CD14-positive monocyte (primary cell): Measurements from ENCODE around the gene MAML1. TPM values are rescaled to one million over a fixed set of nuclear protein-coding genes. Genes with fewer than 3 reads are reported as not detected.

Source experiments
- DNase-seq, 3 donors: peaks; one replicate each; pipeline ENCODE4 v3.0.0-alpha.2; 2011 to 2022
- H2AFZ ChIP-seq: 2 replicates; pipeline ENCODE4 v1.6.0; 2012; ENCODE audit warnings: mild to moderate bottlenecking, low read depth, low read length, inconsistent platforms; ENCODE audit not compliant: insufficient read depth, poor library complexity, severe bottlenecking
- H3K27ac ChIP-seq, 2 donors: 1 replicate in 1 of 2; 2 replicates in 1 of 2; pipeline ENCODE4 v1.5.1; 2012 to 2013; ENCODE audit warnings: low read length in 2 of 2, control low read depth in 1 of 2, inconsistent platforms in 1 of 2, low read depth in 1 of 2, mild to moderate bottlenecking in 1 of 2
- H3K27me3 ChIP-seq, 2 donors: one replicate each; pipeline versions ENCODE4 v1.6.0 to v1.6.1; 2011 to 2013; ENCODE audit warnings: low read length in 2 of 2; ENCODE audit not compliant: control insufficient read depth in 2 of 2, insufficient read depth in 2 of 2
- H3K36me3 ChIP-seq, 2 donors: replicated peaks in 1 of 2; 1 replicate in 1 of 2; 2 replicates in 1 of 2; pipeline versions ENCODE4 v1.5.1 to v1.6.1; 2012 to 2013; ENCODE audit warnings: low read length in 2 of 2, control low read depth in 1 of 2, inconsistent platforms in 1 of 2, mild to moderate bottlenecking in 1 of 2; ENCODE audit not compliant: insufficient read depth in 2 of 2, control insufficient read depth in 1 of 2
- H3K4me1 ChIP-seq, 2 donors: 1 replicate in 1 of 2; 2 replicates in 1 of 2; pipeline versions ENCODE4 v1.5.1 to v1.6.1; 2012 to 2013; ENCODE audit warnings: low read length in 2 of 2, control low read depth in 1 of 2, inconsistent platforms in 1 of 2, mild to moderate bottlenecking in 1 of 2, moderate library complexity in 1 of 2; ENCODE audit not compliant: insufficient read depth in 2 of 2, control insufficient read depth in 1 of 2
- H3K4me2 ChIP-seq: replicated peaks from 2 replicates; pipeline ENCODE3; 2012; ENCODE audit warnings: low read length, moderate library complexity, mild to moderate bottlenecking; ENCODE audit not compliant: poor library complexity, severe bottlenecking; ENCODE audit errors: extremely low read depth
- H3K4me3 ChIP-seq, 3 experiments: fragments of 200-600 bp in 1 of 3; sonication (generic) in 1 of 3; replicated peaks in 1 of 3; 1 replicate in 2 of 3; 2 replicates in 1 of 3; pipeline ENCODE4 v1.5.1; 2011 to 2013; ENCODE audit warnings: low read length in 3 of 3, mild to moderate bottlenecking in 3 of 3, control low read depth in 2 of 3, low read depth in 2 of 3, inconsistent platforms in 1 of 3, moderate library complexity in 1 of 3
- H3K79me2 ChIP-seq: 2 replicates; pipeline ENCODE4 v1.6.0; 2012; ENCODE audit warnings: mild to moderate bottlenecking, control low read depth, inconsistent platforms, low read length, moderate library complexity; ENCODE audit not compliant: insufficient read depth
- H3K9ac ChIP-seq: 2 replicates; pipeline ENCODE4 v1.6.0; 2017; ENCODE audit warnings: low read length, mild to moderate bottlenecking; ENCODE audit not compliant: insufficient read depth, poor library complexity, severe bottlenecking
- H3K9me3 ChIP-seq, 2 donors: replicated peaks in 1 of 2; 1 replicate in 1 of 2; 2 replicates in 1 of 2; pipeline versions ENCODE4 v1.5.1 to v1.6.1; 2012 to 2013; ENCODE audit warnings: low read length in 2 of 2, control low read depth in 1 of 2; ENCODE audit not compliant: control insufficient read depth in 1 of 2, insufficient read depth in 1 of 2
- H4K20me1 ChIP-seq: 2 replicates; pipeline ENCODE4 v1.6.0; 2012; ENCODE audit warnings: mild to moderate bottlenecking, low read length, control low read depth, moderate library complexity; ENCODE audit not compliant: insufficient read depth
- H3K27ac Mint-ChIP-seq, 7 donors: one replicate each; pipeline ENCODE4 v1.8.0; 2020; ENCODE audit warnings: mild to moderate bottlenecking in 7 of 7, mixed read lengths in 7 of 7, moderate library complexity in 6 of 7, inconsistent platforms in 2 of 7
- H3K27me3 Mint-ChIP-seq, 3 donors: one replicate each; pipeline ENCODE4 v1.8.0; 2021 to 2022; ENCODE audit warnings: low read depth in 3 of 3, mild to moderate bottlenecking in 3 of 3, mixed read lengths in 3 of 3, moderate library complexity in 3 of 3, inconsistent platforms in 1 of 3
- H3K36me3 Mint-ChIP-seq, 2 donors: one replicate each; pipeline ENCODE4 v1.8.0; 2020; ENCODE audit warnings: mixed read lengths in 2 of 2, inconsistent platforms in 1 of 2, mild to moderate bottlenecking in 1 of 2
- H3K4me1 Mint-ChIP-seq: one replicate; pipeline ENCODE4 v1.8.0; 2020; ENCODE audit warnings: mild to moderate bottlenecking, mixed read lengths
- H3K4me3 Mint-ChIP-seq, 2 donors: one replicate each; pipeline ENCODE4 v1.8.0; 2020; ENCODE audit warnings: mild to moderate bottlenecking in 2 of 2, mixed read lengths in 2 of 2, moderate library complexity in 1 of 2
- H3K9me3 Mint-ChIP-seq, 7 donors: one replicate each; pipeline ENCODE4 v1.8.0; 2020 to 2022; ENCODE audit warnings: mixed read lengths in 7 of 7, mild to moderate bottlenecking in 6 of 7, moderate library complexity in 6 of 7, inconsistent platforms in 2 of 7
- WGBS: methylation state at CpG from one replicate; pipeline ENCODE4 v1.1.5; 2013; ENCODE audit warnings: missing lambda C conversion rate; ENCODE audit not compliant: insufficient coverage; 5-methylcytosine and 5-hydroxymethylcytosine counted together
- intact Hi-C, 2 donors: fragments of 100-400 bp; cut with micrococcal nuclease; formaldehyde crosslinking; loops; one replicate each; pipeline versions ENCODE4 v1.15.0 to v1.15.1; 2023
- polyA plus RNA-seq, 3 donors: library from polyadenylated mRNA; depleted of rRNA in 1 of 3; unstranded in 2 of 3; stranded (reverse) in 1 of 3; fragments of 300-500 nt in 2 of 3; fragments of >200 nt in 1 of 3; fragmentation: Illumina TruSeq in 2 of 3; gene quantifications; 1 replicate in 2 of 3; 2 replicates in 1 of 3; pipeline ENCODE4 v1.2.3, GENCODE V29; 2012 to 2021
- TF ChIP-seq, protein P1 (sequence below): fragments of 200-600 bp; IDR thresholded peaks from one replicate; pipeline ENCODE4 v1.8.0; 2022; ENCODE audit warnings: antibody characterized with exemption, mild to moderate bottlenecking

MAML1 gene
- polyA plus RNA-seq, 3 donors = 2.2 to 11.0 (median 2.7) TPM

GRCh38 chr5:179794575-179794974 lies 62.0 kb downstream of the MAML1 start:
- peak overlapping the region; percentile 84 for H3K4me2 ChIP-seq
- peaks cover 23 to 29% of the 10 kb centered on the region in 2 donors for H3K36me3 ChIP-seq
- peaks cover 52 to 55% of the 10 kb centered on the region in 2 donors for H3K4me1 ChIP-seq
- Mint-ChIP-seq H3K27me3 (peaks cover 0 to 2% (median 0%) of the 10 kb centered on the region in 3 donors), H3K36me3 (peaks cover 21 to 26% of the 10 kb centered on the region in 2 donors), H3K27ac (peak overlapping the region in 1 of 7 donors; percentile 66), H3K9me3 (no peaks in the 10 kb centered on the region), H3K4me3 (peak overlapping the region in 1 of 2 donors; percentile 21), H3K4me1 (peaks cover 42% of the 10 kb centered on the region)
- peak overlapping the region in 1 of 3 experiments; percentile 74 for H3K4me3 ChIP-seq
- DNase-seq = peak in 1 of 3 donors; percentile 4
- no peaks in the 10 kb centered on the region for H3K9me3 ChIP-seq
- H4K20me1 ChIP-seq = peaks cover 58% of the 10 kb centered on the region
- H3K27me3 ChIP-seq = no peaks in the 10 kb centered on the region
- no peak overlapping the region for H3K27ac ChIP-seq
- TF ChIP-seq, protein P1, sequence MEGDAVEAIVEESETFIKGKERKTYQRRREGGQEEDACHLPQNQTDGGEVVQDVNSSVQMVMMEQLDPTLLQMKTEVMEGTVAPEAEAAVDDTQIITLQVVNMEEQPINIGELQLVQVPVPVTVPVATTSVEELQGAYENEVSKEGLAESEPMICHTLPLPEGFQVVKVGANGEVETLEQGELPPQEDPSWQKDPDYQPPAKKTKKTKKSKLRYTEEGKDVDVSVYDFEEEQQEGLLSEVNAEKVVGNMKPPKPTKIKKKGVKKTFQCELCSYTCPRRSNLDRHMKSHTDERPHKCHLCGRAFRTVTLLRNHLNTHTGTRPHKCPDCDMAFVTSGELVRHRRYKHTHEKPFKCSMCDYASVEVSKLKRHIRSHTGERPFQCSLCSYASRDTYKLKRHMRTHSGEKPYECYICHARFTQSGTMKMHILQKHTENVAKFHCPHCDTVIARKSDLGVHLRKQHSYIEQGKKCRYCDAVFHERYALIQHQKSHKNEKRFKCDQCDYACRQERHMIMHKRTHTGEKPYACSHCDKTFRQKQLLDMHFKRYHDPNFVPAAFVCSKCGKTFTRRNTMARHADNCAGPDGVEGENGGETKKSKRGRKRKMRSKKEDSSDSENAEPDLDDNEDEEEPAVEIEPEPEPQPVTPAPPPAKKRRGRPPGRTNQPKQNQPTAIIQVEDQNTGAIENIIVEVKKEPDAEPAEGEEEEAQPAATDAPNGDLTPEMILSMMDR = no peak
- H2AFZ ChIP-seq = no peak overlapping the region
- no peak overlapping the region for H3K9ac ChIP-seq
- no CpG with 5 or more reads among the region's 3 CpGs for WGBS
- intact Hi-C loops = loop anchor here in 1 of 2 donors (10.0 kb wide), 1 partner anchor 60 kb away; the partner anchor contains the start of gene MAML1
- peaks cover 4% of the 10 kb centered on the region for H3K79me2 ChIP-seq

DNA sequence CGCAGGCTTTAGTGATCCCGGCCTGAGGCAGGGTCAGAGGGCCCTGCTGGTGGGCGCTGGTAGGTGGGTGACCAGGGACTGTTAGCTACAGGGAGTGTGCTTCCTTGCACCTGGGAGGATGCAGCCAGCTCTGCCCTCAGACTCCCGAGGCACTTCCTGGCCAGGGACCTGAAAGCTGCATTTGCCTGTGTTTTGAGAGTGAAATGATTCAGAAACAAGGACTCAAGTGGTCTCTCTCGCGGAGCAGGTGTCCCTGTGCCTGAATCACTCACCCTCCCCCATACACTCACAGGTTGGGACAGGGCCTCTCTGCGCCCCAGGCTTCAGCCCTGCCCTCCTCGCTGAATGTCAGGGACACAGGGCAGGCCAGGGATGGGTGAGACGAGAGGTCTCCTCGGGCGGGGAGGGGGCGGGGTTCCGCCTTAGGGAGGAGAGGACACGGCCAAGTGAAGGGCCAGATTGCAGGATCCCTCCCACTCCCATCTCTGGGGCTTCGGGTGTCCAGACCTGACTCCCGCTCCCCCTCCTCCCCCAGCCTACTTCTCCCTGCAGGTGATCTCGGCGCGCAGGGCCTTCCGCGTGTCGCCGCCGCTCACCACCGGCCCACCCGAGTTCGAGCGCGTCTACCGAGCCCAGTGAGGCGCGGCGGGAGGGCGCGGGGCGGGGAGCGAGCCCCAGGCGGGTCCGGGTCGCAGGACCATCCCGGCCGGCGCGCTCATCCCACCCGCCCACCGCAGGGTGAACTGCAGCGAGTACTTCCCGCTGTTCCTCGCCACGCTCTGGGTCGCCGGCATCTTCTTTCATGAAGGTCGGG lies 62.6 kb downstream of the MAML1 start:
- TF ChIP-seq, protein P1 = no peak
- Mint-ChIP-seq H3K27me3 (peaks cover 0 to 2% (median 0%) of the 10 kb centered on the region in 3 donors), H3K4me3 (peak overlapping the region; percentile 57 to 69), H3K4me1 (peaks cover 42% of the 10 kb centered on the region), H3K27ac (peak overlapping the region in 2 of 7 donors; percentile 11 to 30), H3K36me3 (peaks cover 28 to 33% of the 10 kb centered on the region in 2 donors), H3K9me3 (no peaks in the 10 kb centered on the region)
- H3K9ac ChIP-seq = peak overlapping the region; percentile 59
- no peaks in the 10 kb centered on the region for H3K27me3 ChIP-seq
- peaks cover 65% of the 10 kb centered on the region for H4K20me1 ChIP-seq
- peak overlapping the region; percentile 41 for H2AFZ ChIP-seq
- intact Hi-C loops = loop anchor here in 1 of 2 donors (5.0 to 10.0 kb wide), 2 partner anchors 60 to 173 kb away; partner anchors contain the start of genes HNRNPH1 and MAML1
- H3K4me2 ChIP-seq = peak overlapping the region; percentile 84
- H3K4me3 ChIP-seq = peak overlapping the region; percentile 5 to 74 (median 32)
- DNase-seq = peak in 1 of 3 donors; percentile 17
- H3K4me1 ChIP-seq = peaks cover 52 to 55% of the 10 kb centered on the region in 2 donors
- H3K79me2 ChIP-seq = peaks cover 4% of the 10 kb centered on the region
- no peak overlapping the region for H3K27ac ChIP-seq
- 8% methylated on average over 43 of the region's 53 CpGs for WGBS
- peaks cover 30 to 36% of the 10 kb centered on the region in 2 donors for H3K36me3 ChIP-seq
- H3K9me3 ChIP-seq = no peaks in the 10 kb centered on the region
